GM12801 (cell line): Measurements from ENCODE around the gene TBC1D16.

Source experiments
- TF ChIP-seq, protein P1 (sequence below): IDR thresholded peaks from one replicate; pipeline ENCODE4 v1.5.1; 2011; ENCODE audit warnings: control low read depth; ENCODE audit not compliant: insufficient read length; ENCODE audit errors: extremely low read depth

The TBC1D16 gene

DNA sequence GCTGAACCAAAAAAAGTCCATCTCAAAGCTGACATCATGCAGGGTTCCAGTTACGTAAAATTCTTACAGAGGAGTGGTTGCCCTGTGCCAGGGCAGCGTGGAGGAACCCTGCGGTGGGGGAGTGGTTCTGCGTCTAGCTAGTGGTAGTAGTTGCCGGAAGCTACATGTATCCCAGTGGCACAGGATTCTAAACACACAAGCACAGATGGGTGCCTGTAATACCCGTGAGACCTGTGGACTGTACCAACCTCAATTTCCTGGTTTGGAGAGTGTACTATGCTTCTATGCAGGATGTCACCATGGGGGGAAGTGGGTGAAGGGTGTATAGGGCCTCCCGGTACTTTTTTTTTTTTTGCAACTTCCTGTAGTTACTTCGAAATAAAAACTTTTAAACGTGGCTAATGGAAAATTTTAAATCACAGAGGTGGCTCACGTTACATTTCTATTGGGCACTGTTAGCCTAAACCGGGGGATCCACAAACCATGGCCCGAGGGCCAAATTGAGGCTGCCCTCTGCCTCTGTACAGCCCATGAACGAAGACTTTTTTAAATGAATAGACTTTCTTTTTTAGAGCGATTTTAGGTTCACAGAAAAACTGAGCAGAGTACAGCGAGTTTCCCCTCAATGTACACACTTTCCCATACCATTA is 38.5 kb downstream of the TBC1D16 start:
- TF ChIP-seq, protein P1, sequence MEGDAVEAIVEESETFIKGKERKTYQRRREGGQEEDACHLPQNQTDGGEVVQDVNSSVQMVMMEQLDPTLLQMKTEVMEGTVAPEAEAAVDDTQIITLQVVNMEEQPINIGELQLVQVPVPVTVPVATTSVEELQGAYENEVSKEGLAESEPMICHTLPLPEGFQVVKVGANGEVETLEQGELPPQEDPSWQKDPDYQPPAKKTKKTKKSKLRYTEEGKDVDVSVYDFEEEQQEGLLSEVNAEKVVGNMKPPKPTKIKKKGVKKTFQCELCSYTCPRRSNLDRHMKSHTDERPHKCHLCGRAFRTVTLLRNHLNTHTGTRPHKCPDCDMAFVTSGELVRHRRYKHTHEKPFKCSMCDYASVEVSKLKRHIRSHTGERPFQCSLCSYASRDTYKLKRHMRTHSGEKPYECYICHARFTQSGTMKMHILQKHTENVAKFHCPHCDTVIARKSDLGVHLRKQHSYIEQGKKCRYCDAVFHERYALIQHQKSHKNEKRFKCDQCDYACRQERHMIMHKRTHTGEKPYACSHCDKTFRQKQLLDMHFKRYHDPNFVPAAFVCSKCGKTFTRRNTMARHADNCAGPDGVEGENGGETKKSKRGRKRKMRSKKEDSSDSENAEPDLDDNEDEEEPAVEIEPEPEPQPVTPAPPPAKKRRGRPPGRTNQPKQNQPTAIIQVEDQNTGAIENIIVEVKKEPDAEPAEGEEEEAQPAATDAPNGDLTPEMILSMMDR, result no peak

DNA sequence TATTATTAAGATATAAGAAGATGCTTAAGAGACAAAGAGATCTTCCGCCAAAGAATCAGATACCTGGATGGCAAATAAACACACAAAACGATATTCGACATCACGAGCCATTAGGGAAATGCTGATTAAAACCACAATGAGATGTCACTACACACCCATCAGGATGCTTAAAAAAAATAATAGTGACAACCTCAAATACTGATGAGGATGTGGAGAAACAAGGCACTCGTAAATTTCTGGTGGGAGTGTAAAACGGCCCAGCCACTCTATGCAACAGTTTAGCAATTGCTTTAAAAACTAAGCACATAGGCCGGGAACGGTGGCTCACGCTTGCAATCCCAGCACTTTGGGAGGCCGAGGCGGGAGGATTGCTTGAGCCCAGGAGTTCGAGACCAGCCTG is 39.4 kb downstream of the TBC1D16 start:
- TF ChIP-seq, protein P1, result no peak

DNA sequence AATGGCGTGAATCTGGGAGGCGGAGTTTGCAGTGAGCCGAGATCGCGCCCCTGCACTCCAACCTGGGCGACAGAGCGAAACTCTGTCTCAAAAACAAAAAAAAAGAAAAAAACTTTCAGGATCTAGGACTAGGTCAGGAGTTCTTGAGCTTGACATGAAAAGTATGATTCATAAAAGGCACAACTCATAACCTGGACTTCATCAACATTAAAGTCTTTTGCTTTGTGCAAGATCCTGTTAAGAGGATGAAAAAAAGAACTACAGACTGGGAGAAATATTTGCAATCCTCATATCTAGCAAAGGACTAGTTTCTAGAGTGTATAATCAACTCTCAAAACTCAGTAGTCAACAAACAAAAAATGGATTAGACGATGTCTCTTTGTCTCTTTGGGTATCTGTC is 40.0 kb downstream of the TBC1D16 start:
- TF ChIP-seq, protein P1, result no peak

DNA sequence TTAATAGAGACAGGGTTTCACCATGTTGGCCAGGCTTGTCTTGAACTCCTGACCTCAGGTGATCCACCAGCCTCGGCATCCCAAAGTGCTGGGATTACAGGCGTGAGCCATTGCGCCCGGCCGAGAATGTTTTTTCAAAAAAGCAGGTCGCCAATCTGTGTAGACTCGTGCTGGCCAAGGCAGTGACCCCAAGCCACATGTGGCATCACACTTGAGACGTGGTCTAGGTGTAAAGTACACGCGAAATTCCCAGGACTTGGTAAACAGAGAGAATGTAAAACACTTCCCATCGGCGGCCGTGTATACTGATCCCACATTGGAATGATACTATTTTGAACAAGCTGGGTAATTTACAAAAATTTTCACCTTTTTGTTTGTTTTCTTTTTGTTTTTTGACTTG is 41.1 kb downstream of the TBC1D16 start:
- TF ChIP-seq, protein P1, result no peak

DNA sequence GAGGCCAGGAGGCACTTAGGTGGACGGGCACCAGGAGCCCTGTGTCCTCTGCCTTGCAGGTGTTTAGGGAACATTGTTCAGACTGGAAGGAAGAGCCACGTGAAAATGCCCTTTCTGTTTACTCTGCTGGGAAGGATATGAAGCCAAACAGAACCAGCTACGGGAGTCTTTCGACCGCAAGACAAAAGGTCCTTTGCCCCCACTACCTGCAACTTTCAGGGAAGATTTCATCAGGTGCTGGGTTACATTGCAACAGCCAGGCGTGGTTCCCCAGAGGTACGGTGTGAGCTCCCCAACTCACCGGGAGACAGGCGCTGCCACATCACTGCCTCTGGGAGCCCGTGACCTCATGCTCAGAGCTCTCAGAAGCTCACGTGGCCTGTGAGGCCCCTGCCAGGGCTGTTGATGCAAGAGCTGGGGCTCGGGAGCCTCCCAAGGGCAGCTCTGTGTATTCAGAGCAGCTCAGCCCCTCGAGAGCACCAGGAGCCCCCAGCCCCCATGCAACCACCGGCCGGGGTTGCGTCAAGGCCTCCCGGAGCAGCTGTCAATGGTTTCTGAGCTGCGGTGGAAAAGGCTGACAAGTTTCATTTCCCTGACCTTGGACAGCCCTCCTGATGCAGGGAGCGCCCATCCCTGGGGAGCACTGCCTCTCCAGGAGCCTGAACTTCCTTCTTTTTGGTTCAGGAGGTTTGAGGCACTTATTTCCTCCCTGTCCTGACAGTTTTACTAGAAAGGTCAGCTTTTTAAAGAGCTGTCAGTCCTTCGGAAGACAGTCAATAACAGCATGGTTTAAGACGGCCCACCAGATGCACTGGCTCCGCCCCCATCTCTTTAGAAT is 42.1 kb downstream of the TBC1D16 start:
- TF ChIP-seq, protein P1, result no peak

DNA sequence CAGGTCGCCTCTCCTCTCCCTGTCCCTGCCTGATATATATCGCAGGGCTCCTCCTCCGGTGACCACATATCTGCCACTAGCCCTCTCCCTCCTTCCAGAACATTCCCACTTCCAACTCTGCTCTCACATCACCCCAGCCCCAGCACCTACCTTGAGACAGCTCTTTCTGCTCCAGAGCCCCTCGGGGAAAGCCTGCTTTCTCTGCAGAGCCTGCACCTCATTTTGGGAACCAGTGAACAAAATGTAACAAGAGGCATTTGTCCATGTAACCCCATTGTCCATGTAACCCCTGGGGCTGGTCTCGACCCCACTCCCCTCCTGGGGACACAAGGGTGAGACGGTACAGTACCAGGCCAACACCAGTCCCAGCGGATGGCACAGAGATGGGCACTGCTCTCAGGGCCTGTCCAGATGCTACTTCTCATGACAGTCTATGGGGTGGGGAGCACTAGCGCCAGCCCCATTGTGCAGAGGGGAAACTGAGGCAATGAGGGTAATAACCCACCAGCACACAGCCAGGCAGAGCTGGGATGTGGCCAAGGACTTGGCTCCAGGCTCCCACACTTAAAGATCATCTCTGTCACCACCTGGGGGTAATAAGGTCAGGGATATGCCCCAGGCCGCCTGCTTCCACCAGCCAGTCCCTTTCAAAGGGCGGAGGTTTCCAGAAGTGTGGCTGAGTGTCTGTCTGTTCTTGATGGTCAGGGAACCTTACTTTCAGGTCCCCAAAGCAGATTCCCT is 42.9 kb downstream of the TBC1D16 start:
- TF ChIP-seq, protein P1, result no peak
